ENCODE data around the gene SHROOM2.

DNA sequence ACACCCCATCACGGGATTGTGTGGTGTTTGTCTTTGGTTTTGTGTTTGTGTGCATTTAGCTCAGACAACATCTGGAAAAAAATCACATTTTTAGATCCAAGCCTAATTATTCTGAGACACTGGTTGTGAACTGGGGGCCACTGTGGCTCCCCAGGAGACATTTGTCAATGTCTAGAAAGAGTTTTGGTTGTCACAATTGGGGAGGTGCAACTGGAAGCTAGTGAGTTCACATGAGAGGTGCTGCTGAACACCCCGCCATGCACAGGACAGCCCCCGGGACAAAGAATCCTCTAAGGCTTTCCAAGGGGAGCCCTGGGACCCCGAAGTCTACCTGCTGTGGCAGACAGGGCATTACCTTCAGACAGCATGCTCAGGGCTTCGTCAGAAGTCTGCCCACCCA is 47.1 kb upstream of the SHROOM2 start:
- TF ChIP-seq, protein P1, sequence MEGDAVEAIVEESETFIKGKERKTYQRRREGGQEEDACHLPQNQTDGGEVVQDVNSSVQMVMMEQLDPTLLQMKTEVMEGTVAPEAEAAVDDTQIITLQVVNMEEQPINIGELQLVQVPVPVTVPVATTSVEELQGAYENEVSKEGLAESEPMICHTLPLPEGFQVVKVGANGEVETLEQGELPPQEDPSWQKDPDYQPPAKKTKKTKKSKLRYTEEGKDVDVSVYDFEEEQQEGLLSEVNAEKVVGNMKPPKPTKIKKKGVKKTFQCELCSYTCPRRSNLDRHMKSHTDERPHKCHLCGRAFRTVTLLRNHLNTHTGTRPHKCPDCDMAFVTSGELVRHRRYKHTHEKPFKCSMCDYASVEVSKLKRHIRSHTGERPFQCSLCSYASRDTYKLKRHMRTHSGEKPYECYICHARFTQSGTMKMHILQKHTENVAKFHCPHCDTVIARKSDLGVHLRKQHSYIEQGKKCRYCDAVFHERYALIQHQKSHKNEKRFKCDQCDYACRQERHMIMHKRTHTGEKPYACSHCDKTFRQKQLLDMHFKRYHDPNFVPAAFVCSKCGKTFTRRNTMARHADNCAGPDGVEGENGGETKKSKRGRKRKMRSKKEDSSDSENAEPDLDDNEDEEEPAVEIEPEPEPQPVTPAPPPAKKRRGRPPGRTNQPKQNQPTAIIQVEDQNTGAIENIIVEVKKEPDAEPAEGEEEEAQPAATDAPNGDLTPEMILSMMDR (IDR thresholded peaks at IDR 0.05): no peak
- no peak for TF ChIP-seq POLR2AphosphoS5 (IDR thresholded peaks at IDR 0.05)

Data from gastroesophageal sphincter (tissue), 3 donors.